Smooth muscle cell (in vitro differentiated cells): Measurements from ENCODE around the gene TSC1. TPM values are rescaled to one million over a fixed set of nuclear protein-coding genes. Genes with fewer than 3 reads are reported as not detected.

Experiments
- DNase-seq: peaks from one replicate; lab custom pipeline; 2025; ENCODE audit not compliant: unreplicated experiment; lab: John Stamatoyannopoulos, UW
- H2AFZ ChIP-seq: fragments of 200-600 bp; sonication (generic); 2 replicates; pipeline ENCODE4 v1.6.0; 2016; ENCODE audit warnings: antibody characterized with exemption, low read depth, mild to moderate bottlenecking
- H3F3A ChIP-seq: fragments of 200-600 bp; sonication (generic); 2 replicates; pipeline ENCODE4 v1.6.0; 2017; ENCODE audit warnings: antibody characterized with exemption, low read depth
- H3K27ac ChIP-seq: fragments of 200-600 bp; sonication (generic); 2 replicates; pipeline ENCODE4 v1.5.1; 2016; ENCODE audit warnings: low read depth, mild to moderate bottlenecking
- H3K27me3 ChIP-seq: fragments of 200-600 bp; sonication (generic); 2 replicates; pipeline ENCODE4 v1.6.1; 2016; ENCODE audit warnings: low read depth, mild to moderate bottlenecking
- H3K36me3 ChIP-seq: fragments of 200-600 bp; sonication (generic); 2 replicates; pipeline ENCODE4 v1.5.1; 2016; ENCODE audit warnings: low read depth
- H3K4me1 ChIP-seq: fragments of 200-600 bp; sonication (generic); 2 replicates; pipeline ENCODE4 v1.5.1; 2016; ENCODE audit warnings: low read depth
- H3K4me2 ChIP-seq: fragments of 200-600 bp; sonication (generic); 2 replicates; pipeline ENCODE4 v1.6.0; 2016; ENCODE audit warnings: mild to moderate bottlenecking
- H3K4me3 ChIP-seq: fragments of 200-600 bp; sonication (generic); 2 replicates; pipeline ENCODE4 v1.5.1; 2016; ENCODE audit warnings: mild to moderate bottlenecking
- H3K79me2 ChIP-seq: fragments of 200-600 bp; sonication (generic); 2 replicates; pipeline ENCODE4 v1.6.0; 2016; ENCODE audit warnings: low read depth, mild to moderate bottlenecking
- H3K9ac ChIP-seq: fragments of 200-600 bp; sonication (generic); 2 replicates; pipeline ENCODE4 v1.6.0; 2016; ENCODE audit warnings: low read depth
- H3K9me3 ChIP-seq: fragments of 200-600 bp; sonication (generic); replicated peaks from 2 replicates; pipeline ENCODE4 v1.5.1; 2016; ENCODE audit warnings: low read depth
- H4K20me1 ChIP-seq: fragments of 200-600 bp; sonication (generic); 2 replicates; pipeline ENCODE4 v1.6.0; 2016; ENCODE audit warnings: low read depth
- WGBS: methylation state at CpG from one replicate; pipeline ENCODE4 v1.1.7; 2016; ENCODE audit warnings: low lambda C conversion rate; 5-methylcytosine and 5-hydroxymethylcytosine counted together
- polyA plus RNA-seq: library from polyadenylated mRNA; unstranded; fragments of >200 nt; fragmentation: Nextera tagmentation; extraction: Ambion mirVana; gene quantifications from 2 replicates; pipeline ENCODE4 v1.2.1, GENCODE V29; 2016
- total RNA-seq: library from RNA; depleted of rRNA; stranded (reverse); fragments of >200 nt; gene quantifications from 2 replicates; pipeline ENCODE4 v1.2.3, GENCODE V29; 2014
- TF ChIP-seq, protein P1 (sequence below): fragments of 200-600 bp; sonication (generic); IDR thresholded peaks from 2 replicates; pipeline ENCODE4 v1.5.1; 2017; ENCODE audit warnings: borderline replicate concordance, mild to moderate bottlenecking, antibody characterized with exemption; ENCODE audit not compliant: insufficient read depth, poor library complexity, severe bottlenecking

The TSC1 gene
- total and polyA plus RNA-seq, 2 experiments from 2014 or later, result 17.4 to 48.9 TPM

- Histone ChIP-seq H3K27ac (no peak overlapping the region), H3K4me2 (peak overlapping the region; percentile 10), H3K79me2 (no peaks in the 10 kb centered on the region), H3K4me3 (no peak overlapping the region), H3K36me3 (no peaks in the 10 kb centered on the region), H2AFZ (no peak overlapping the region), H4K20me1 (no peaks in the 10 kb centered on the region), H3F3A (no peaks in the 10 kb centered on the region), H3K4me1 (peaks cover 11% of the 10 kb centered on the region), H3K9me3 (no peaks in the 10 kb centered on the region), H3K27me3 (no peaks in the 10 kb centered on the region), H3K9ac (no peak overlapping the region)
- no peak for DNase-seq
- 75% methylated on average over 24 of the region's 24 CpGs for WGBS
- TF ChIP-seq, protein P1, sequence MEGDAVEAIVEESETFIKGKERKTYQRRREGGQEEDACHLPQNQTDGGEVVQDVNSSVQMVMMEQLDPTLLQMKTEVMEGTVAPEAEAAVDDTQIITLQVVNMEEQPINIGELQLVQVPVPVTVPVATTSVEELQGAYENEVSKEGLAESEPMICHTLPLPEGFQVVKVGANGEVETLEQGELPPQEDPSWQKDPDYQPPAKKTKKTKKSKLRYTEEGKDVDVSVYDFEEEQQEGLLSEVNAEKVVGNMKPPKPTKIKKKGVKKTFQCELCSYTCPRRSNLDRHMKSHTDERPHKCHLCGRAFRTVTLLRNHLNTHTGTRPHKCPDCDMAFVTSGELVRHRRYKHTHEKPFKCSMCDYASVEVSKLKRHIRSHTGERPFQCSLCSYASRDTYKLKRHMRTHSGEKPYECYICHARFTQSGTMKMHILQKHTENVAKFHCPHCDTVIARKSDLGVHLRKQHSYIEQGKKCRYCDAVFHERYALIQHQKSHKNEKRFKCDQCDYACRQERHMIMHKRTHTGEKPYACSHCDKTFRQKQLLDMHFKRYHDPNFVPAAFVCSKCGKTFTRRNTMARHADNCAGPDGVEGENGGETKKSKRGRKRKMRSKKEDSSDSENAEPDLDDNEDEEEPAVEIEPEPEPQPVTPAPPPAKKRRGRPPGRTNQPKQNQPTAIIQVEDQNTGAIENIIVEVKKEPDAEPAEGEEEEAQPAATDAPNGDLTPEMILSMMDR, result no peak
Observed at GRCh38 chr9:132857616-132858342, 86.6 kb downstream of the TSC1 start.

GRCh38 chr9:132857031-132857430, 87.4 kb downstream of the TSC1 start:
- no peaks in the 10 kb centered on the region for H4K20me1 ChIP-seq
- 69% methylated on average over 8 of the region's 8 CpGs for WGBS
- no peak overlapping the region for H3K4me3 ChIP-seq
- H3K4me2 ChIP-seq, result peak overlapping the region; percentile 10
- no peaks in the 10 kb centered on the region for H3K27me3 ChIP-seq
- no peak overlapping the region for H2AFZ ChIP-seq
- H3K79me2 ChIP-seq, result no peaks in the 10 kb centered on the region
- H3F3A ChIP-seq, result no peaks in the 10 kb centered on the region
- peak; percentile 14 for DNase-seq
- no peaks in the 10 kb centered on the region for H3K36me3 ChIP-seq
- H3K4me1 ChIP-seq, result peaks cover 11% of the 10 kb centered on the region
- no peaks in the 10 kb centered on the region for H3K9me3 ChIP-seq
- H3K9ac ChIP-seq, result no peak overlapping the region
- H3K27ac ChIP-seq, result no peak overlapping the region
- TF ChIP-seq, protein P1, result no peak

DNA sequence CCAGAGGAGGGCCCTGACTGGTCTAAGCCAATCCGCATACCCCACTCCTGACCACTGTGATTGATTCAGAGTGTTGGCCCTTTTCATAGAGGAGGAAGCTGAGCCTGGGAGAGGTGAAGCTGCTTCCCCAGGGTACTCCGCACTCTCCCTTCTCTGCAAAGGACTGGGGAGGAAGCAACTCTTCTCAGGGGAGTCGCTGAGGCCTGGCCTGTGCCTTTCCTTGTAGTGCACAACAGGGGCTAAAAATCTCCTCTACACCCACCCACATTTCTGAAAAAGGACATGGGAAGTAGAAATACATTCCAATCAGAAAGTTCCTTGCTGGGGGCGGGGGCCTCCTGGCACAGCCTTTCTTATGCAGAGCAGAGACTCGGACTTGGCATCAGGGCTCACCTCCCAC, 88.5 kb downstream of the TSC1 start:
- no peak for DNase-seq
- H3K27ac ChIP-seq, result no peak overlapping the region

More for the DNA sequence above, 88.5 kb downstream of the TSC1 start:
- Histone ChIP-seq H3K79me2 (no peaks in the 10 kb centered on the region), H4K20me1 (no peaks in the 10 kb centered on the region), H3K4me1 (peaks cover 11% of the 10 kb centered on the region), H3K4me3 (no peak overlapping the region), H3K9ac (no peak overlapping the region), H3K27me3 (no peaks in the 10 kb centered on the region), H2AFZ (no peak overlapping the region), H3K9me3 (no peaks in the 10 kb centered on the region), H3F3A (no peaks in the 10 kb centered on the region), H3K36me3 (no peaks in the 10 kb centered on the region), H3K4me2 (no peak overlapping the region)
- 75% methylated on average over 5 of the region's 5 CpGs for WGBS
- TF ChIP-seq, protein P1, result no peak
